HepG2 (cell line): ENCODE measurements around the gene PDIA5.

Experiments
- ATF1 ChIP-seq: IDR thresholded peaks from 2 replicates; pipeline ENCODE4 v1.6.1; 2016; ENCODE audit warnings: mild to moderate bottlenecking, control low read depth
- FOSL2 ChIP-seq: sonication (generic); formaldehyde crosslinking; IDR thresholded peaks from 2 replicates; pipeline ENCODE4 v1.4.0; 2020; ENCODE audit warnings: missing genetic modification reagents
- POLR2AphosphoS5 ChIP-seq: IDR thresholded peaks from 2 replicates; pipeline ENCODE4 v1.6.1; 2012; ENCODE audit warnings: low read depth, low read length
- YY1 ChIP-seq: IDR thresholded peaks from 2 replicates; pipeline ENCODE4 v1.6.1; 2011; ENCODE audit warnings: low read length, low read depth, moderate library complexity, mild to moderate bottlenecking; ENCODE audit not compliant: insufficient read depth, insufficient replicate concordance

GRCh38 chr3:123083383-123084124 lies 16.7 kb downstream of the PDIA5 start:
- TF ChIP-seq POLR2AphosphoS5 = no peak
- no peak for TF ChIP-seq ATF1 (CRISPR knock-in tag)
- TF ChIP-seq YY1 = no peak
- TF ChIP-seq FOSL2 (CRISPR knock-in tag) = no peak
